Measurements from ENCODE around the gene PRDM2. TPM values are rescaled to one million over a fixed set of nuclear protein-coding genes. Genes with fewer than 3 reads are reported as not detected.

Gene PRDM2
- total RNA-seq, 2 experiments from 2014 or later: 136 to 140 TPM

GRCh38 chr1:13700521-13701270, 708 bp downstream of the PRDM2 start:
- Mint-ChIP-seq H3K9me3 (peaks cover 3% of the 10 kb centered on the region), H3K27me3 (no peaks in the 10 kb centered on the region), H3K36me3 (ENCODE audit: low read depth) (peaks cover 15% of the 10 kb centered on the region), H3K4me1 (ENCODE audit: low read depth) (peaks cover 59% of the 10 kb centered on the region), H3K27ac (peak overlapping the region; percentile 95), H3K4me3 (peak overlapping the region; percentile 93)
- Histone ChIP-seq H3K36me3 (ENCODE audit: insufficient read depth, low read length) (no peaks in the 10 kb centered on the region), H3K27ac (ENCODE audit: low read depth in 1 of 2, low read length in 2 of 2) (peak overlapping the region; percentile 76 to 87), H3K27me3 (ENCODE audit: control insufficient read depth in 1 of 2, insufficient read depth in 2 of 2, low read length in 2 of 2) (no peaks in the 10 kb centered on the region), H3K9me3 (ENCODE audit: control insufficient read depth in 1 of 2, insufficient read depth in 1 of 2, low read length in 2 of 2) (no peaks in the 10 kb centered on the region), H3K4me3 (ENCODE audit: low read length) (peak overlapping the region; percentile 69), H3K4me1 (ENCODE audit: insufficient read depth, low read length) (peaks cover 32% of the 10 kb centered on the region)
- POLR2A ChIA-PET: interaction anchor here (0.7 to 3.2 kb wide), 9 partner anchors 13 to 57 kb away, joined by 3 to 53 read pairs (median 5); no protein-coding TSS in a partner anchor
- ATAC-seq (ENCODE audit: poor library complexity) (peak; percentile 10), DNase-seq (peak; percentile 22 to 76 (median 46))
- no peak for TF ChIP-seq CTCF (IDR thresholded peaks at IDR 0.05)
- intact Hi-C loops (cut with DNase I, micrococcal nuclease): loop anchor here (1.0 to 5.0 kb wide), 3 partner anchors 26 to 48 kb away; no protein-coding TSS in a partner anchor
- CTCF ChIA-PET: no interaction called here

GRCh38 chr1:13701271-13701640, 1.3 kb downstream of the PRDM2 start:
- Histone ChIP-seq H3K36me3 (ENCODE audit: insufficient read depth, low read length) (no peaks in the 10 kb centered on the region), H3K4me3 (ENCODE audit: low read length) (peak overlapping the region; percentile 69), H3K4me1 (ENCODE audit: insufficient read depth, low read length) (peaks cover 35% of the 10 kb centered on the region), H3K27me3 (ENCODE audit: control insufficient read depth in 1 of 2, insufficient read depth in 2 of 2, low read length in 2 of 2) (no peaks in the 10 kb centered on the region), H3K9me3 (ENCODE audit: control insufficient read depth in 1 of 2, insufficient read depth in 1 of 2, low read length in 2 of 2) (no peaks in the 10 kb centered on the region), H3K27ac (ENCODE audit: low read depth in 1 of 2, low read length in 2 of 2) (peak overlapping the region; percentile 76 to 87)
- peak overlapping the region; percentile 95 for H3K27ac Mint-ChIP-seq
- peaks cover 64% of the 10 kb centered on the region for H3K4me1 Mint-ChIP-seq (ENCODE audit: low read depth)
- peak overlapping the region; percentile 93 for H3K4me3 Mint-ChIP-seq
- ChIA-PET POLR2A (interaction anchor here (0.7 to 3.2 kb wide), 9 partner anchors 12 to 56 kb away, joined by 3 to 53 read pairs (median 5); no protein-coding TSS in a partner anchor), CTCF (no interaction called here)
- ATAC-seq (ENCODE audit: poor library complexity) (no peak), DNase-seq (peak in 3 of 14 experiments; percentile 28 to 40 (median 31))
- no peak for TF ChIP-seq CTCF (IDR thresholded peaks at IDR 0.05)
- peaks cover 17% of the 10 kb centered on the region for H3K36me3 Mint-ChIP-seq (ENCODE audit: low read depth)
- H3K27me3 Mint-ChIP-seq: no peaks in the 10 kb centered on the region
- peaks cover 3% of the 10 kb centered on the region for H3K9me3 Mint-ChIP-seq
- intact Hi-C loops (cut with DNase I, micrococcal nuclease): loop anchor here (2.0 to 5.0 kb wide), 2 partner anchors 46 to 48 kb away; no protein-coding TSS in a partner anchor

DNA sequence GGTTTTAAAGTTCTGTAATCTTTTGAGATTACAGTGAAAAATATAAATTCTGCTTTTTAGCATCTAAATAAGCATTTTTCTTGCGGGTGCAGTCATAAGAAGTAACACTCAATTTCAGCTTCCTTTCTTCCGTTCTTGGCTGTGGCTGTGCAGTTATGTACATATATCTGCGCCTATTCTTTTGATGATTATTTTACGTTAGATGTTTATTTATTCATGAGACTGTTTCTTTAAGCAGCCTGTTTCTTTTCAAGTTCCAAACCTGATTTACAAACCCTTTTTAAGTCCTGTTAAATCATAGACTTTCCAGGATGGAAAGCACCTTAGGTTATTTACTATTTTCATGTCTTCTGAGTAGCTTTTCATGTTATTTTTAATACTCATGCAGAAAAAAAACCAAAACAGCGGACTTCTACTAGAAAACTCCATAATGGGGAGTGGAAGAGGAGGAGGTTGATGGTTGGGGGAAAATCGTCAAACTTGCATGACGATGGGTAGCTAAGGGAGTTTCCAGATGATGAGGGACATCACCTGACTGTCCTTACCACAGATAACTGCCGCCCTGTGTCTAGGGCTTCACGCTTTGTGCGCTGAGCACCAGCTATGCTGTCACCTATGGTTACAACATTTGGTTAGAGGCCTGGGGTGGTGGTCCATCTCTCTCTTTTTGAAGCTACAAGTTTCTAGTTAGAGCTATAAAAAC, 2.6 kb downstream of the PRDM2 start:
- Histone ChIP-seq H3K9me3 (ENCODE audit: control insufficient read depth in 1 of 2, insufficient read depth in 1 of 2, low read length in 2 of 2) (no peaks in the 10 kb centered on the region), H3K36me3 (ENCODE audit: insufficient read depth, low read length) (no peaks in the 10 kb centered on the region), H3K4me1 (ENCODE audit: insufficient read depth, low read length) (peaks cover 37% of the 10 kb centered on the region), H3K4me3 (ENCODE audit: low read length) (peak overlapping the region; percentile 18), H3K27ac (ENCODE audit: low read depth in 1 of 2, low read length in 2 of 2) (peak overlapping the region; percentile 76 to 87), H3K27me3 (ENCODE audit: control insufficient read depth in 1 of 2, insufficient read depth in 2 of 2, low read length in 2 of 2) (no peaks in the 10 kb centered on the region)
- peak in 13 of 14 experiments; percentile 25 to 95 (median 60) for DNase-seq
- no peak for TF ChIP-seq CTCF (IDR thresholded peaks at IDR 0.05)
- Mint-ChIP-seq H3K27me3 (no peaks in the 10 kb centered on the region), H3K4me1 (ENCODE audit: low read depth) (peaks cover 77% of the 10 kb centered on the region), H3K27ac (peak overlapping the region; percentile 95), H3K4me3 (peak overlapping the region; percentile 80), H3K36me3 (ENCODE audit: low read depth) (peaks cover 18% of the 10 kb centered on the region), H3K9me3 (peaks cover 3% of the 10 kb centered on the region)
- ChIA-PET POLR2A (interaction anchor here (0.8 to 3.2 kb wide), 8 partner anchors 9 to 54 kb away, joined by 3 to 53 read pairs (median 4); no protein-coding TSS in a partner anchor), CTCF (interaction anchor here (0.5 to 1.6 kb wide), 5 partner anchors 12 to 109 kb away, joined by 3 to 13 read pairs (median 3); no protein-coding TSS in a partner anchor)
- intact Hi-C loops (cut with DNase I, micrococcal nuclease): loop anchor here in 1 of 2 experiments (2.0 to 5.0 kb wide), 2 partner anchors 28 to 45 kb away; no protein-coding TSS in a partner anchor
- ATAC-seq (ENCODE audit: poor library complexity): peak; percentile 79
